SK-N-SH (cell line): ENCODE measurements around the gene ZMYND8. TPM values are rescaled to one million over a fixed set of nuclear protein-coding genes. Genes with fewer than 3 reads are reported as not detected.

ENCODE experiments used
- CTCF ChIA-PET: fragments of 300-600, 350-600 bp; formaldehyde crosslinking; extraction: SDS; loops from one replicate; lab custom pipeline; 2021; lab: Yijun Ruan, JAX
- POLR2A ChIA-PET: fragments of 350-600 bp; sonication (Branson Sonifier 250); formaldehyde crosslinking; extraction: SDS; loops from one replicate; lab custom pipeline; 2020; ENCODE audit warnings: antibody characterized with exemption, inconsistent platforms; lab: Yijun Ruan, JAX
- DNase-seq: peaks from one replicate; pipeline ENCODE4 v3.0.0; 2012
- H2AFZ ChIP-seq: fragments of 200-600 bp; sonication (generic); 2 replicates; pipeline ENCODE4 v1.8.1; 2016; ENCODE audit warnings: antibody characterized with exemption, mild to moderate bottlenecking, low read depth
- H3F3A ChIP-seq: fragments of 200-600 bp; sonication (generic); replicated peaks from 2 replicates; pipeline ENCODE3; 2016; ENCODE audit warnings: antibody characterized with exemption, mild to moderate bottlenecking; ENCODE audit not compliant: insufficient read depth
- H3K27ac ChIP-seq, 2 experiments: fragments of 200-500 bp in 1 of 2; fragments of 200-600 bp in 1 of 2; sonication (Bioruptor generic) in 1 of 2; sonication (generic), shearing (Covaris generic) in 1 of 2; 2 replicates each; pipeline versions ENCODE4 v1.5.1 to v1.6.1; 2014 to 2016; ENCODE audit warnings: low read depth in 2 of 2, inconsistent platforms in 1 of 2, low read length in 1 of 2, mild to moderate bottlenecking in 1 of 2, mixed read lengths in 1 of 2
- H3K27me3 ChIP-seq: fragments of 200-600 bp; sonication (generic), shearing (Covaris generic); 2 replicates; pipeline ENCODE4 v1.6.1; 2016; ENCODE audit warnings: mixed run types; ENCODE audit not compliant: insufficient read depth
- H3K36me3 ChIP-seq, 2 experiments: fragments of 200-500 bp in 1 of 2; fragments of 200-600 bp in 1 of 2; sonication (Bioruptor generic) in 1 of 2; sonication (generic) in 1 of 2; replicated peaks in 1 of 2; 2 replicates each; pipeline versions ENCODE3 to v1.5.1; 2014 to 2016; ENCODE audit warnings: low read length in 1 of 2, mild to moderate bottlenecking in 1 of 2; ENCODE audit not compliant: insufficient read depth in 2 of 2, control insufficient read depth in 1 of 2
- H3K4me1 ChIP-seq, 2 experiments: fragments of 200-500 bp in 1 of 2; fragments of 200-600 bp in 1 of 2; sonication (Bioruptor generic) in 1 of 2; sonication (generic), shearing (Covaris generic) in 1 of 2; 2 replicates each; pipeline versions ENCODE4 v1.5.1 to v1.6.1; 2014 to 2016; ENCODE audit warnings: low read depth in 1 of 2, low read length in 1 of 2, mixed run types in 1 of 2; ENCODE audit not compliant: insufficient read depth in 2 of 2, control insufficient read depth in 1 of 2
- H3K4me2 ChIP-seq: fragments of 200-600 bp; sonication (generic), shearing (Covaris generic); 2 replicates; pipeline ENCODE4 v1.6.1; 2017; ENCODE audit warnings: mixed run types
- H3K4me3 ChIP-seq, 2 experiments: fragments of 200-500 bp in 1 of 2; fragments of 200-600 bp in 1 of 2; sonication (Bioruptor generic) in 1 of 2; sonication (generic), shearing (Covaris generic) in 1 of 2; 2 replicates each; pipeline versions ENCODE4 v1.5.1 to v1.8.1; 2014 to 2016; ENCODE audit warnings: low read depth in 2 of 2, inconsistent platforms in 1 of 2, low read length in 1 of 2, mild to moderate bottlenecking in 1 of 2, mixed read lengths in 1 of 2, moderate library complexity in 1 of 2
- H3K79me2 ChIP-seq: fragments of 200-600 bp; sonication (generic); 2 replicates; pipeline ENCODE4 v1.8.1; 2017; ENCODE audit warnings: mild to moderate bottlenecking; ENCODE audit not compliant: insufficient read depth
- H3K9ac ChIP-seq: fragments of 200-600 bp; sonication (generic); 2 replicates; pipeline ENCODE4 v1.6.1; 2017; ENCODE audit warnings: mixed run types
- H3K9me2 ChIP-seq: fragments of 200-600 bp; sonication (generic); 2 replicates; pipeline ENCODE4 v1.6.1; 2017; ENCODE audit warnings: mixed run types
- H3K9me3 ChIP-seq: fragments of 200-600 bp; sonication (generic); 2 replicates; pipeline ENCODE4 v1.6.1; 2017; ENCODE audit warnings: mixed run types, mild to moderate bottlenecking, moderate library complexity
- H4K20me1 ChIP-seq: fragments of 200-600 bp; sonication (generic); 2 replicates; pipeline ENCODE4 v1.6.1; 2017; ENCODE audit warnings: mild to moderate bottlenecking, mixed run types; ENCODE audit not compliant: insufficient read depth
- EP300 ChIP-seq, 2 experiments: IDR thresholded peaks; 2 replicates each; pipeline versions ENCODE4 v1.4.0 to v1.6.1; 2012; ENCODE audit warnings: borderline replicate concordance in 1 of 2, low read depth in 1 of 2, low read length in 1 of 2
- FOXJ3 ChIP-seq: sonication (generic); formaldehyde crosslinking; IDR thresholded peaks from 2 replicates; pipeline ENCODE4 v1.5.1; 2020; ENCODE audit warnings: mild to moderate bottlenecking, missing genetic modification reagents
- FOXM1 ChIP-seq: IDR thresholded peaks from 2 replicates; pipeline ENCODE4 v1.4.0; 2012; ENCODE audit warnings: low read depth, mild to moderate bottlenecking
- GABPA ChIP-seq: IDR thresholded peaks from 2 replicates; pipeline ENCODE4 v1.4.0; 2012; ENCODE audit warnings: low read depth, mild to moderate bottlenecking
- MAX ChIP-seq: IDR thresholded peaks from 2 replicates; pipeline ENCODE4 v1.4.0; 2012; ENCODE audit warnings: low read depth
- PBX3 ChIP-seq: IDR thresholded peaks from 2 replicates; pipeline ENCODE4; 2012
- SMC3 ChIP-seq: IDR thresholded peaks from 2 replicates; pipeline ENCODE4 v1.6.1; 2012; ENCODE audit warnings: low read depth, low read length, improper control_type of control experiment
- TAF1 ChIP-seq: IDR thresholded peaks from 2 replicates; pipeline ENCODE4 v1.6.1; 2012; ENCODE audit warnings: low read depth, mild to moderate bottlenecking, low read length, moderate library complexity, borderline replicate concordance
- TCF12 ChIP-seq: IDR thresholded peaks from 2 replicates; pipeline ENCODE4 v1.4.0; 2012
- USF2 ChIP-seq: fragments of 150-350 bp; IDR thresholded peaks from 2 replicates; pipeline ENCODE4 v1.6.1; 2017; ENCODE audit warnings: antibody characterized with exemption, low read length, low read depth, borderline replicate concordance
- whole genome bisulfite sequencing: methylation state at CpG from one replicate; pipeline ENCODE4 v1.1.6; 2017; ENCODE audit warnings: low lambda C conversion rate; 5-methylcytosine and 5-hydroxymethylcytosine counted together
- polyA plus RNA-seq, 3 experiments: library from polyadenylated mRNA; depleted of rRNA; stranded (reverse); fragments of >200 nt; gene quantifications; 2 replicates each; pipeline ENCODE4 v1.2.3, GENCODE V29; 2012

ZMYND8 gene
- polyA plus RNA-seq, 1 of the 3 experiments (the other 2 are of a cell fraction): 25.3 TPM

GRCh38 chr20:47164140-47164539, 192.4 kb downstream of the ZMYND8 start:
- 80% methylated on average over 12 of the region's 13 CpGs for WGBS
- H3F3A ChIP-seq: no peaks in the 10 kb centered on the region
- H3K27ac ChIP-seq: no peak overlapping the region
- ChIA-PET POLR2A (no interaction called here), CTCF (interaction anchor here (0.6 to 1.8 kb wide), 6 partner anchors 13 to 1664 kb away, joined by 3 to 5 read pairs (median 4); no protein-coding TSS in a partner anchor)
- no peak for DNase-seq
- H3K4me1 ChIP-seq: peaks cover 0 to 3% of the 10 kb centered on the region in 2 experiments; a peak in 1 of 4 replicates
- no peaks in the 10 kb centered on the region for H3K9me2 ChIP-seq
- H3K4me2 ChIP-seq: no peak overlapping the region
- no peaks in the 10 kb centered on the region; the same call in 1 of the 2 replicates for H3K27me3 ChIP-seq
- H3K9ac ChIP-seq: no peak overlapping the region
- H2AFZ ChIP-seq: no peak overlapping the region
- no peak overlapping the region for H3K4me3 ChIP-seq
- H3K36me3 ChIP-seq: no peaks in the 10 kb centered on the region
- H3K9me3 ChIP-seq: no peaks in the 10 kb centered on the region
- H4K20me1 ChIP-seq: no peaks in the 10 kb centered on the region
- no peaks in the 10 kb centered on the region for H3K79me2 ChIP-seq
- TF ChIP-seq PBX3: no peak
- TF ChIP-seq TAF1: no peak
- no peak for TF ChIP-seq USF2
- no peak for TF ChIP-seq SMC3
- TF ChIP-seq FOXM1: no peak
- TF ChIP-seq TCF12: no peak
- no peak for TF ChIP-seq MAX
- no peak for TF ChIP-seq EP300 (IDR thresholded peaks at IDR 0.05; ENCODE audit: borderline replicate concordance in 1 of 2, low read depth in 1 of 2, low read length in 1 of 2)

- no peaks in the 10 kb centered on the region for H3K9me2 ChIP-seq
- POLR2A ChIA-PET: no interaction called here
- H3K9ac ChIP-seq: no peak overlapping the region
- H3F3A ChIP-seq: no peaks in the 10 kb centered on the region
- no peak overlapping the region for H3K4me2 ChIP-seq
- no peak overlapping the region for H2AFZ ChIP-seq
- no peaks in the 10 kb centered on the region for H3K79me2 ChIP-seq
- H3K9me3 ChIP-seq: no peaks in the 10 kb centered on the region
- CTCF ChIA-PET: interaction anchor here (1.2 to 1.8 kb wide), 2 partner anchors 11 to 403 kb away, joined by 5 to 7 read pairs; no protein-coding TSS in a partner anchor
- no peaks in the 10 kb centered on the region; the same call in 1 of the 2 replicates for H3K27me3 ChIP-seq
- WGBS: 82% methylated on average over 10 of the region's 10 CpGs
- no peaks in the 10 kb centered on the region for H3K36me3 ChIP-seq
- no peak for TF ChIP-seq GABPA
- no peak for TF ChIP-seq FOXJ3 (CRISPR knock-in tag)
- no peaks in the 10 kb centered on the region for H4K20me1 ChIP-seq
- H3K4me3 ChIP-seq: no peak overlapping the region
- no peak for DNase-seq
- H3K27ac ChIP-seq: no peak overlapping the region
- H3K4me1 ChIP-seq: peaks cover 0 to 3% of the 10 kb centered on the region in 2 experiments; a peak in 1 of 4 replicates
Observed at GRCh38 chr20:47161411-47161810, 195.1 kb downstream of the ZMYND8 start.
